GM12891 (cell line): ENCODE results near the gene OBP2A.

Source experiments
- PAX5 ChIP-seq: IDR thresholded peaks from 2 replicates; pipeline ENCODE4 v1.6.1; 2011; ENCODE audit warnings: low read length, moderate library complexity, mild to moderate bottlenecking; ENCODE audit not compliant: insufficient read depth, severe bottlenecking
- POLR2A ChIP-seq: IDR thresholded peaks from 2 replicates; pipeline ENCODE4 v1.6.1; 2011; ENCODE audit warnings: low read depth, low read length, control low read depth
- POLR2AphosphoS5 ChIP-seq: IDR thresholded peaks from 2 replicates; pipeline ENCODE4 v1.6.1; 2011; ENCODE audit warnings: low read depth, low read length, control low read depth
- POU2F2 ChIP-seq: IDR thresholded peaks from 2 replicates; pipeline ENCODE4 v1.6.1; 2011; ENCODE audit warnings: low read depth, mild to moderate bottlenecking, control low read depth, low read length, moderate library complexity
- SPI1 ChIP-seq: IDR thresholded peaks from 2 replicates; pipeline ENCODE4 v1.6.1; 2011; ENCODE audit warnings: low read depth, low read length, control low read depth
- TAF1 ChIP-seq: IDR thresholded peaks from 2 replicates; pipeline ENCODE4 v1.6.1; 2011; ENCODE audit warnings: low read depth, low read length, control low read depth

GRCh38 chr9:135565141-135565628 is 19.3 kb downstream of the OBP2A start:
- no peak for TF ChIP-seq POLR2AphosphoS5
- TF ChIP-seq POLR2A: no peak
- no peak for TF ChIP-seq TAF1
- TF ChIP-seq SPI1: no peak
- no peak for TF ChIP-seq PAX5
- no peak for TF ChIP-seq POU2F2
